Measurements from ENCODE around the gene PCBP3.
"Not testable (repeated sequence)": the region's sequence is repeated elsewhere in the genome, so short reads cannot be mapped to it uniquely, and the experiment has no call there.

The PCBP3 gene

DNA sequence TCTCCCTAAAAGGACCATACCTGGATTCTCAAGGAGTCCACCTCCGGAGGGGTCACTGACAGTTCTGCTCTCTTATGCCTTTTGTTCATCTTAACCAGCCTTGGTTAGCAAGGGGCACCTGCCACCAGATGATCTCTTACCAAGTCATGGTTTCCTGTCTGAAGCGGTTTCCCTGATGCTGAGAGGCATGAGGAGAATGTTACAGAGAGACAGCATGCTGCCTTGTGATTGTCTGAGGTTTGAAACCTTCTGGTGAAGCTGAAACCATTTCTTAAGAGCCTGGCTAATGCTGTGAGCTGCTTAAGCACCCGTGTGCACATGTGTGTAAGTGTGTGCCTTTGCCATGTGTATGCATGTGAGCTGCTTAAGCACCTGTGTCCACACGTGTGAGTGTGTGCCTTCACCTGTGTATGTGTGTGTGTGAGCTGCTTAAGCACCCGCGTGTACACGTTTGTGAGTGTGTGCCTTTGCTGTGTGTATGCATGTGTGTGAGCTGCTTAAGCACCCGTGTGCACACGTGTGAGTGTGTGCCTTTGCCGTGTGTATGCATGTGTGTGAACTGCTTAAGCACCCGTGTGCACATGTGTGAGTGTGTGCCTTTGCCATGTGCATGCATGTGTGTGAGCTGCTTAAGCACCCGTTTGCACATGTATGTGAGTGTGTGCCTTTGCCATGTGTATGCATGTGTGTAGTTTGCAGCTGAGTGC is 201.7 kb downstream of the PCBP3 start:
- DNase-seq (ENCODE audit: low read depth in 3 of 3) = no peak

DNA sequence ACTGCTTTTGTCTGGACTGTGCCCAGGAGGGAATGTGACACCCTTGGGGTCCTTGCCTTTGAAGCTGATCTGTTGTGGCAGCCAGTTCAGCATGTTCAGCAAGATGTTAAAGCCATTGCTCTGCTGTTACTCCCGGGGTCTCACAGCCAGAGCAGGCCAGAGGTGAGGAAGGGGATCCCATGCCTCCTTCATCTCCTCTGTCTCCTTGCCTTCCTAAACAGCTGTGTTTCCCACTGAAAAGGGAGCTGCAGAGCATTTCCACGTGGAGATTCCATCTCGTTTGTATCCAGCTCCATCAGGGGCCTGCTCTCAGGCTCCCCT is 202.2 kb downstream of the PCBP3 start:
- DNase-seq (ENCODE audit: low read depth in 3 of 3) = no peak

DNA sequence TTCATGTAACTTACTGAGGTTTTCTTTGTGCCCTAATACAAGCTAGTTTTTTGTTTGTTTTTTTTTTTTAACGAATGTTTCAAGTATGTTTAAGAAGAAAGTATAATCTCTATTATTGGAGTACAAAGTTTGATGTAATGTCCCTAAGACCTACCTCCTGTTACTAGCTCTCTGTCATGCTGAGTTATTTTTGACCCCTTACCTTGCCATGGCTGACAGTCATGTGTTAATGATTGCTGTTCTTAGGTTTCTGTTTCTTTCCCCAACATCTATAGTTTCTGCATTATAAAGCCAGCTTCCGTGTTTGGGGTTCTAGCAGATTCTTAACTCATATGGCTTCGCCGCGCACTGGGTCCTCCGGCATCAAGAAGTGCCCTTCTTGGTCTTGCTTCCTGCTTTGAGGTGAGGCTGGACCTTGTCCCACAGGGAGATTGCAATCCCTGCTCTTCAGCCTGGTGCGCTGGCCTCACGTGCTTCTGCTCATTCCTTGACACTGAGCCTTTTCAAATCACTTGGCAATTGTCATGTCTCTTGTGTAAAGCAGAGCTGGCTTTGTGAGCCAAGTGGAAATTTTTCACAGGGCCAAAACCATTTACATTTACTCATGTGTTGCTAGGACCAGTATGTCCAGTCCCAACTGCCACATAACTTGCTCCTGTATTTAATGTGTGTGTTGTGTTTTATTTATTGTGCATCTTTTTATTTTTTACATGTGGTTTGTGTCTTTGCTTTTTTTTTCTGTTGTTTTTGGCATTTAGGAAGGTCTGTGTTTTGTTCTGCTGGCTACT is 203.0 kb downstream of the PCBP3 start:
- DNase-seq (ENCODE audit: low read depth in 3 of 3) = no peak

DNA sequence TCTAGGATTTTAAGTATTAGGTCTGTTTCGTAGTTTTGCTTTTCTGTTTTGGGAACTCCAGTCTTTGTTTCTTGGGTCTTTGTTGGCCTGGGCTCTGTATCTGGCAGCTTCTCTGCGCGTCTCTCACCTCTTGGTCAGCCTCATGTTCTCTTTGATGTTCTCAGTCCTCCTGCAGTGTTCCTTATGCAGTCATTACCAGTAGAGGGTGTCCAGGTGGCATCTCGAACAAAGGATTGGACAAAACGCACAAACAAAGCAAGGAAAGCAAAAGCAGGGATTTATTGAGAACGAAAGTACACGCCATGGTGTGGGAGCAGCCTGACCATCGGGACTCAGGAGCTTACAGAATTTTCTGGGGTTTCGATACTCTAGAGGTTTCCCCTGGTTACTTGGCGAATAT is 204.3 kb downstream of the PCBP3 start:
- no peak for DNase-seq (ENCODE audit: low read depth in 3 of 3)

GRCh38 chr21:45848331-45848730 is 204.8 kb downstream of the PCBP3 start:
- no peak for DNase-seq (ENCODE audit: low read depth in 3 of 3)

GRCh38 chr21:45848805-45849204 is 205.3 kb downstream of the PCBP3 start:
- no peak for DNase-seq (ENCODE audit: low read depth in 3 of 3)

GRCh38 chr21:45849651-45850050 is 206.1 kb downstream of the PCBP3 start:
- DNase-seq (ENCODE audit: low read depth in 3 of 3) = no peak

- no peak for DNase-seq (ENCODE audit: low read depth in 3 of 3)
Observed at GRCh38 chr21:45850181-45850580, 206.7 kb downstream of the PCBP3 start.

GRCh38 chr21:45852386-45852785 is 208.9 kb downstream of the PCBP3 start:
- not testable (repeated sequence) for DNase-seq (ENCODE audit: low read depth in 3 of 3)

DNA sequence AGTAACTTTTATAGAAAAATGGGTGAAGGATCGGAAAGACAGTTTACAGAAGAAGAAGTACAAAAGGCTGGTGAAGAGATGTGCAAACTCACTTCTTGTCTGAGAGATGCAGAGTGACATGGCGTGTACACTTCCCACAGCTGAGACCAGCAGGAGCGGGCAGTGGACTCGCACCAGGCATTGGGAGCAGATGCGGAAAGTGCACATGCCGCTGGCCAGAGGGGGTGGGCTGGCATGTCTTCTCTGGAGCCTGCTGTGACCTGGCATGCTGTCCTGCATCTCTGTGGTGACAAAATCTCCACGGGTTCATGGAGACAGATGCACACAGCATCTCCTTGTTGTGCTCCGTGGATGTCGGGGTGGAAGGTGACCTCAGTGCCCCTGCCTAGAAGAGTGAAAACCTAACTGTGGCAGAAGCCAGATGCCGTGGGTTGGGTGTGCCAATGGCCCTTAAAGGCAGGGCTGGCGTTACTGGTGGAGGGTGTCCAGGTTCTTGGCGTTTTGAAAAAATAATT is 209.4 kb downstream of the PCBP3 start:
- no peak for DNase-seq (ENCODE audit: low read depth in 3 of 3)

DNA sequence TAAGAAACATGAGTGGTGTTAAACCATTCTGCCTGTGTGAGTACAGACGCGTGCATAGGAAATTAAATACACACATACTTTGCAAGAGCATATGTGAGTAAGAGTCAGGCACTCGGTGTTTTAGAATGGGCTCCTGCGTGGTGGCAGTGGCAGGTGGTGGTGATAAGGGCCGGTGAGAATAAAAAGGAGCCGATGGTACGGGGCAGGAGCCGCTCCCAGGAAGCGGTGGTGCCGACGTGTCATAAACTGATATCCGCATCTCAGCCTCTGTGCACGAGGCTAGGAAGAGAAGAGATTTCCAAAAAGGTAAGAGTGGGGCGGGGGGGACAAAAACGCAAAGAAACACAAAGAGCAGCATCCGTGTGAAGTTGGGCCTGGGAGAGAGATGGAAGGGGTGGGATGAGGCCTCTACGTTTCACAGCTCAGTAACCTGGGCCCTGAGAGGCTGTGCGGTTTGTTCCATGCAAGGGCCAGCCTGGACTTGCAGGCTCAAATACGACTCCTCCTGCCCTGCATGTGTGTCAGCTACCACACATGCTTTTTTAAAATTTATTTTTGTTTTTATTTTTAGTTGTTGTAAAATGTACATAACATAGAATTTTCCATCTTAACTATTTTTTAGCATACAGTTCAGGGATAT is 210.3 kb downstream of the PCBP3 start:
- DNase-seq (ENCODE audit: low read depth in 3 of 3) = no peak

GRCh38 chr21:45854690-45855247 is 211.2 kb downstream of the PCBP3 start:
- DNase-seq (ENCODE audit: low read depth in 3 of 3) = no peak

DNA sequence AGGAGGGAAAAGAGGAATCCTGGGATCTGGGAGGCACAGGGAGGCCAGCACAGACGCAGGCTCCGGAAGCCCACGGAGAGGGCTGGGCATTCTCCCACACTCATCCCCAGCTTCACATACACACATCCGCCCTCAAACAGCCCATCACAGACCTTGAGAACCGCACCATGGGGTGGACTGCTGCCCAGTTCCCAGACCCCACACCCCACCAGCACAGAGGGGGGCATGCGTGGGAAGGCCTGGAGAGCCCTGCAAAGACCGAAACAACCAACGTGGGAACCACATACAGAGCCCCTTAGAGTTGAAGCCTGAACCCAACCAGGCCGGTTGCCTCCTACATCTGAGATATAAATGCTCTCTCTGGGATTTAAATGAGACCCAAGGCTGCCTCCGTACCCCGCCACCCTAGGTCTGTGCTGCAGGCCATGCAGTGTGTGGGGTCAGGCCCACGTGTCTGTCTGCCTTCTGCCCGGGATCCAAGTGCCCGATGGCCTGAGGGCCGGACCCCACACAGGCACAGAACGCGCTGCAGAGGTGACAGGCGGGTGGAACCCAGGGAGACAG is 211.8 kb downstream of the PCBP3 start:
- DNase-seq (ENCODE audit: low read depth in 3 of 3) = no peak

DNA sequence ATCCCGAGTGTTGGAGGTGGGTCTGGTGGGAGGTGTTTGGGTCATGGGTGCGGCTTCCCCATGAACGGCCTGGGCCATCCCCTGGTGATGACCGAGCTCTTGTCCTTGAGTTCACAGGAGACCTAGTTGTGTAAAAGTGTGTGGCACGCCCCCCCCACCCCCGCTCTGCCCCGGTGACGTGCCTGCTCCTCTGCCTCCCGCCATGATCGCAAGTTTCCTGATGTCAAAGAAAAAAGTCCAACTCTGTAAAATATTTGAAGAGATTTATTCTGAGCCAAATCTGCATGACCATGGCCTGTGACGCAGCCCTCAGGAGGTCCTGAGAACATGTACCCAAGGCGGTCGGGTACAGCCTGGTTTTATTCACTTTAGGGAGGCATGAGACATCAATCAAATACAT is 212.9 kb downstream of the PCBP3 start:
- no peak for DNase-seq (ENCODE audit: low read depth in 3 of 3)

DNA sequence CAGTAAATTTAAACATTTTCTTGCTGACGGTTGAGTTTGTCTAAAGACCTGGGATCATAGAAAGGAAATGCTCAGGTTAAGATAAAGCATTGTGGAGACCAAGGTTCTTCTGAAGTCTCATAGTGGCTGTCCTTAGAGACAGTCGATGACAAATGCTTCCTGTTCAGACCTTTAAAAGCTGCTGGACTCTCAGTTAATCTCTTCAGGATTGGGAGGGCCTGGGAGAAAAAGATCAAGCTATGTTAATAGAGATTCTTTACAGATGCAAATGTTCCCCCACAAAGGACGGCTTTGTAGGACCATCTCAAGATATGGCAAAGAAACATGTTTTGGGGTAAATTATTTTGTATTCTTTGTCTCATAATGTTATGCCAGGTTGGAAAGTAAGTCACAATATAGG is 213.4 kb downstream of the PCBP3 start:
- DNase-seq (ENCODE audit: low read depth in 3 of 3) = no peak

- no peak for DNase-seq (ENCODE audit: low read depth in 3 of 3)
Observed at GRCh38 chr21:45857761-45858160, 214.2 kb downstream of the PCBP3 start.

- no peak for DNase-seq (ENCODE audit: low read depth in 3 of 3)
Observed at GRCh38 chr21:45858180-45858579, 214.7 kb downstream of the PCBP3 start.

- DNase-seq (ENCODE audit: low read depth in 3 of 3) = no peak
Observed at GRCh38 chr21:45859041-45859761, 215.7 kb downstream of the PCBP3 start.

GRCh38 chr21:45859762-45860357 is 216.3 kb downstream of the PCBP3 start:
- DNase-seq (ENCODE audit: low read depth in 3 of 3) = no peak

DNA sequence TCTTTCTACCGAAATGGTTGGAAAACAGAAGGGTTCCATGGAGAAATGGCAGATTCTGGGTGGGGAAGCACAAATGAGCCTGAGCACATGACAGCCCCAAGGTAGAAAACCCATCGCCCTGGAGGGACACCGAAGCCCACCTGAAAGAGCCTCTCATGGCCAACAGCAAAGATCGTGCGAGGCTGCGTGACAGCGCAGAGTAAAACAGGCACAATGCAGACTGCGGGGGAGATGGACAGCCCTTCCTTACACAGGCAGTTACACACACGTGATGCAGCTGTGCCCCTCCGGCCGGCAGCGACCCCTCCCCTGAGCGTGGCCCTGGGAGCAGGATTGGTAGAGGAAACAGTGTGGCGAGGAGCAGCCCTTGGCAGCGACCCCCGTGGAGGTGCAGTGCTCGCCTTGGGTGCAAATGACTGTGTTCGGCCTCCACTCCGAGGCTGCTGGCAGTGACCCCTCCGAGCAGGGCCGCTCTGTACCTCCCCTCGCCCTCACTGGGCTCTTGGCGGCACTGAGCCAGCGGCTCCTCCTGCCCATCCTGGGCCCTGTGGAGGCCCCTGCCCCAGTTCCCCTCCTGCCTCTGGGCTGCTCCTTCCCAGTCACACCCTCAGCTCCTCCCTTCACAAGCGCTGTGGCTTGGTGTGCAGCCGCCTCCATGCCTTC is 217.1 kb downstream of the PCBP3 start:
- no peak for DNase-seq (ENCODE audit: low read depth in 3 of 3)
